C4-2B (cell line): Measurements from ENCODE around the gene CKAP2L.
"Not testable (repeated sequence)": the region's sequence is repeated elsewhere in the genome, so short reads cannot be mapped to it uniquely, and the experiment has no call there.

Experiments
- H3K27ac ChIP-seq: fragments of 450-650 bp; 2 replicates; pipeline ENCODE4 v1.5.1; 2017
- CTCF ChIP-seq: fragments of 450-650 bp; conservative IDR thresholded peaks from 2 replicates; pipeline ENCODE4 v1.5.1; 2017; ENCODE audit warnings: mild to moderate bottlenecking
- ZFX ChIP-seq: fragments of 450-650 bp; IDR thresholded peaks from 2 replicates; pipeline ENCODE4 v1.6.1; 2017

Gene CKAP2L

DNA sequence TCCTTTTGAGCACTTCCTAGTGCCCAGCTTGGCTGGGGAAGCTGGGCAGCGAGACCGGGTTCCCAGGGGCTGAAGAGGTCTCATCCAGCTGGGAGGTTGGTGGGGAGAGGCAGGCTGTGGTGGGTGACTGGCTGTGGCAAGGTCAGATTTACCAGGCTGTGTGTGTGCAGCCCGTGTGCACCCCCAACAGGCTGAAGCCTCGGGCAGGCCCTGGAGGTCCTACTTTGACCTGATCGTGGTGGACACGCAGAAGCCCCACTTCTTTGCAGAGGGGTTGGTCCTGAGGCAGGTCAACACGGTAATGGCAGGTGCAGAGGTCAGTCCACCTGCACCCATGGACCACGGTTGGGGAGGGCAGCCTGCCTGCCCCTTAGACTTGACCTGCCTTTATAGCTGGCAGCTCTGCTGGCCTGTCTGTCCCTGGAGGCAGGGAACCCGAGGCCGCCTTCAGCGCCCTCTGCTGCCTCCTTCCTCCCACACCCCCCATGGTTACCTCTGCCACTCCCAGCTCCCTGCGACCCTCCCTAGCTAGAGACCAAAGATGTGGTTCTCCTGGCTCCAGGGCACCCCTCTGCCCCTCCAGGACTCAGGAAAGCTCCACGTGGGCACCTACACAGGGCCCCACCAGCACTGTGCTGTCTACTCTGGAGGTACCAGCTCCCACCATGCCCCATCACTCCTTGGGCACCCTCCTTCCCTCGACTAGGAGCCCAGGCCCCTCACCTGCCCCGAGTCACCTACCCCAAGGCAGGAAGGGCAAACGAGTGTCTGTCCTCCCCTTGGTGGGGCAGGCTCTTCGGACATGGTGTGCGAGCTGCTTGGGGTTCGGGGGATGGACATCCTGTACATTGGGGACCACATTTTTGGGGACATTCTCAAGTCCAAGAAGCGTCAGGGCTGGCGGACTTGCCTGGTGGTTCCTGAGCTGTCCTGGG is 39.6 kb downstream of the CKAP2L start:
- H3K27ac ChIP-seq = no peak overlapping the region
- TF ChIP-seq ZFX (no peak), CTCF (no peak; the same call in 1 of the 2 replicates)

- TF ChIP-seq CTCF = no peak
- TF ChIP-seq ZFX = no peak
- H3K27ac ChIP-seq = no peak overlapping the region
These were observed 40.4 kb downstream of the CKAP2L start for GRCh38 chr2:112723995-112724394.

- H3K27ac ChIP-seq = no peak overlapping the region
These were observed 40.9 kb downstream of the CKAP2L start for GRCh38 chr2:112723547-112723940.

GRCh38 chr2:112722816-112723546 is 41.4 kb downstream of the CKAP2L start:
- no peak for TF ChIP-seq ZFX
- no peak overlapping the region for H3K27ac ChIP-seq

More at GRCh38 chr2:112723547-112723940, 40.9 kb downstream of the CKAP2L start:
- TF ChIP-seq ZFX (no peak), CTCF (no peak)

GRCh38 chr2:112721819-112722522 is 42.4 kb downstream of the CKAP2L start:
- TF ChIP-seq CTCF (no peak), ZFX (no peak)
- H3K27ac ChIP-seq = no peak overlapping the region

GRCh38 chr2:112720785-112721184 is 43.6 kb downstream of the CKAP2L start, which contains the start of gene NT5DC4:
Gene NT5DC4, plus strand, starts transcription at chr2:112721020. Its CDS starts 60 bp downstream, at chr2:112721080.
- TF ChIP-seq CTCF (no peak), ZFX (no peak)
- no peak within 1 kb of the TSS for H3K27ac ChIP-seq

DNA sequence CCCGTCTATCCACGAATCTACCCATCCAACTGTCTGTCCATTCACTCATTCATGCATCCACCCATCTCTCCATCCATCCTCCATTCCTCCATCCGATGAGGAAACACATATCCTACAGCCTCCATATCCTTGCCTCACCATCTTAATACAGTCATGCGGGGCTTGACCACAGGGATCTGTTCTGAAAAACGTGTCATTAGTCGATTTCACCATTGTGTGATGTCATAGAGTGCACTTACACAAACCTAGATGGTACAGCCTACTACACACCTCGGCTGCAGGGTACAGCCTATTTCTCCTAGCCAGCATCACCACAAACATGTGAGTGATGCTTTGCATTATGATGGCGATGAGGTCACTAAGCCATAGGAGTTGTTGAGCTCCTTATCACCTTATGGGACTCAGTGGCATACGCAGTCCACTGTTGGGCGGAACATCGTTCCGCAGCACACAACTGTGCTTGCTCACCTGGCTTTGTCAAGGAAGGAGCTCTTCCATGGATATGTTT is 45.5 kb downstream of the CKAP2L start:
- TF ChIP-seq ZFX (no peak), CTCF (no peak)
- no peak overlapping the region for H3K27ac ChIP-seq

DNA sequence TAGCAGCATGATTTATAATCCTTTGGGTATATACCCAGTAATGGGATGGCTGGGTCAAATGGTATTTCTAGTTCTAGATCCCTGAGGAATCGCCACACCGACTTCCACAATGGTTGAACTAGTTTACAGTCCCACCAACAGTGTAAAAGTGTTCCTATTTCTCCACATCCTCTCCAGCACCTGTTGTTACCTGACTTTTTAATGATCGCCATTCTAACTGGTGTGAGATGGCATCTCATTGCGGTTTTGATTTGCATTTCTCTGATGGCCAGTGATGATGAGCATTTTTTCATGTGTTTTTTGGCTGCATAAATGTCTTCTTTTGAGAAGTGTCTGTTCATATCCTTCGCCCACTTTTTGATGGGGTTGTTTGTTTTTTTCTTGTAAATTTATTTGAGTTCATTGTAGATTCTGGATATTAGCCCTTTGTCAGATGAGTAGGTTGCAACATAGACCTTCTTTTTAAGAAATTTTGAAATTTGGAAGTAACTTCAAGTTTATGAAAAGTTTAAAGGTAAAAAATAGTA is 47.5 kb downstream of the CKAP2L start:
- not testable (repeated sequence) for H3K27ac ChIP-seq

GRCh38 chr2:112716094-112716493 is 48.3 kb downstream of the CKAP2L start:
- not testable (repeated sequence) for H3K27ac ChIP-seq
